ENCODE measurements around the gene ARID1A.
A peak's percentile ranks its signal among the peaks of the same experiment; 100 is the strongest.

The ARID1A gene

GRCh38 chr1:26782521-26783212, 86.9 kb downstream of the ARID1A start:
- no peak for TF ChIP-seq CTCF (conservative IDR thresholded peaks at IDR 0.05)
- peak overlapping the region; percentile 24; the same call in 1 of the 2 replicates for H3K27ac ChIP-seq

GRCh38 chr1:26783646-26784022, 87.8 kb downstream of the ARID1A start:
- TF ChIP-seq CTCF (conservative IDR thresholded peaks at IDR 0.05) = no peak
- peak overlapping the region; percentile 24; the same call in 1 of the 2 replicates for H3K27ac ChIP-seq

- TF ChIP-seq CTCF (conservative IDR thresholded peaks at IDR 0.05) = no peak
- peak overlapping the region; percentile 24; the same call in 1 of the 2 replicates for H3K27ac ChIP-seq
Measured at GRCh38 chr1:26784023-26784871, 88.4 kb downstream of the ARID1A start.

- no peak for TF ChIP-seq CTCF (conservative IDR thresholded peaks at IDR 0.05)
- H3K27ac ChIP-seq = peak overlapping the region; percentile 98; the same call in 1 of the 2 replicates
Measured at GRCh38 chr1:26784886-26785285, 89.1 kb downstream of the ARID1A start.

- no peak for TF ChIP-seq CTCF (conservative IDR thresholded peaks at IDR 0.05)
- peak overlapping the region; percentile 98 for H3K27ac ChIP-seq
Measured at GRCh38 chr1:26785611-26786436, 90.0 kb downstream of the ARID1A start.

- H3K27ac ChIP-seq = peak overlapping the region; percentile 98
- TF ChIP-seq CTCF (conservative IDR thresholded peaks at IDR 0.05) = no peak
Measured at GRCh38 chr1:26786437-26787380, 90.9 kb downstream of the ARID1A start.
